ENCODE results near the gene SNRK.

The SNRK gene

DNA sequence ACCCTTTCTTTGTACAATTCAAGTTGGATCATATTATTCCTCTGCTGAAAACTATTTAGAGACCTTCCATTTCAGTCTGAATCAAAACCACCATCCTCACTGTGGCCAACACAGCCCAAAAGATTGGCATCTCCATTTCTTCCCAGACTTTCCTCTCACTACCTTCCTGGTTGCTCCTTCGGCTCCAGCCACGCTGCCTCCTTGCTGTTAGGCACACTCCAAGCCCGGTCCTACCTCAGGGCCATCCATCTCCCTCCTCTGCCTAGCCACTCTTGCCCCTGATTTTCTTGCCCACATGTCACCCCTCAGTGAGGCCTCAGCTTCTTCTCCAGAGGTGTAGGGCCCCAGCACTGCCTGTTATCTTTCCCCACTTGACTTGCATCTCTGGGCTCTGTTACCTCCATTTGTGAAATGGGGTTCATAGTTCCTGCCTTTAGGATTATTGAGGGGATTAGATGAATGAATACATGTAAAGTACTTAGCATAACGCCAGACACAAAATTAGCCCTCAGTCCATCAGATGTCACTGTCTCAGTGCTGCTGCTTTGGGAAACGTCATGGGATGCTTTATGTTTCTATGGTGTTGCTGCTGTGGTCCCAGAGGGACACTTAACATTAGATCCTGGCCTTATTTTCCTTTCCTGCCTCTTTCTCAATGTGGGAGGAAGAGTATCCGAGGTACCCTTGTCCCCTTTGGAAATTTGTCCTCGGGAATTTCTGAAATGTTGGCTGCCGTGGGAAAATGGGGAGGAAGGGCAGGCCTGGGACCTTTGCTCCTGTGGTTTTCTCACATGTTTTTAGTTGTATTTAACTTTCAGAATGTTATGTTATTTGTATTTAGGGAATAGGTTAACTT, 31.3 kb downstream of the SNRK start:
- DNase-seq: no peak

DNA sequence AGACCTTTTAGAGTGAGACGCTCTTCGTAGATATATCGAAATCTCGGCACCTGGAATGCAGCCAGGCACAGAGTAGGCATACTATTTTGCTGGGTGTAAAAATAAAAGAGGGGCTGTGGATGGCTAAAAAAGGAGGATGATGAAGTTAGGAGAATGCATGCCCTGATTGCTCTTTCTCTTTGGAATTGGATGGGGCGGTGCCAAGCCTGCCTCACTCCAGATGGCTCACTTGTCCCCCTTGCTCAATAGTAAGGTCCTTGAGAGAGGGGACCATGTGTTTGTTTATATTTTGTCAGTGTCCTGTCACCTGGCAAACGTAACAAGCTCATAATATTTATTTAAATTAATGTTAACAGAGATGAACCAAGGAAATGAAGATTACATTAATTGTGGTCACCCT, 33.0 kb downstream of the SNRK start:
- DNase-seq: no peak

- no peak for DNase-seq
Measured at GRCh38 chr3:43319794-43320193, 33.5 kb downstream of the SNRK start.

DNA sequence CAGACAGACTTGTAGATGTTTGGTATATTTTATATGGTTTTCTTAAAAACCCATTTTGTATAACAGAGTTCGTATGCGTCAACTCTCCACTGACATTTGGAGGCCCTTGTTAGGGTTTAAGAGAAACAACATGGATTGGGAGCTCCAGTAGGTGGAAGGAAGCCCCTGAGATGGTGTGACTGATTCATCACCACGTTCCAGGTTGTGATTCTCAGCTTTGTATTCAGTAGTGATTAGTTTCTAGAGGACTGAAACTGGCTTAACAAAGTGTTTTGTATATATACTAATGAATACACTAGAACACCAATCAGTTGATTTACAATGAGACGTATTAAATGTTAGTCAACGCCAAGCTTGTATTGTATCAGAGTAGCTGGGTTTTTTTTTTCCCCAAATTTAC, 33.9 kb downstream of the SNRK start:
- no peak for DNase-seq

- no peak for DNase-seq
Measured at GRCh38 chr3:43323541-43323940, 37.2 kb downstream of the SNRK start.

DNA sequence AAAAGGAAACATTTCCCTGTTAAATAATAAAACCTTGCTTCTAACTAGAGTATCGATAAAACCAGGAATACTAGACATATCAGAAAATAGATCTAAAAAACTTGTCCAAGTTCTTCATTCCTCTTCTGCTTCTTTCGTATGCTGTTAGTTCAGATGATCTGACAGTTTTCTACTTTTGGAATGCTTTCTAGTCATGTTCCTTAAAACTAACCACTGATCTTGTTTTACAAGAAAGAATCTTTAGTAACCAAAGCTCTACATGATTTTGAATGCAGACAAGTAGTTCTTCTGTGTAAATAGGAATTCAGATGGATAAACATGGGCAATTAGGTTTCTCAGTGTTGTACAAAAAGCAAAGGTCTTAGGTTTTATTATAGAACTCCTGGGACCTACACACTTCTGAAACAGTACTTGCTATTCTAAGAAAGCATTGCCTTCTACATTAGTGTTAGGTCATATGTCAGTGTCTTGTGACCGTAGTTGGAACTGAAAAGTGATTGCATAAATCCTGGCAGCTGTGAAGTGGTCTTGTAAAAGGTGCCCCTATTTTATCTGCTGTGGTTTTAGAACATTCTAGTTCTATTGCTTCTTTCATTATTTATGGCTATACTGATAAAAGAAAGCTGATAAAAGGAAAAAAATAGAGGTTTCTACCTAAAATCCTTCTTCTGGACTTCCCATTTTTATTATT, 40.7 kb downstream of the SNRK start:
- no peak for DNase-seq

DNA sequence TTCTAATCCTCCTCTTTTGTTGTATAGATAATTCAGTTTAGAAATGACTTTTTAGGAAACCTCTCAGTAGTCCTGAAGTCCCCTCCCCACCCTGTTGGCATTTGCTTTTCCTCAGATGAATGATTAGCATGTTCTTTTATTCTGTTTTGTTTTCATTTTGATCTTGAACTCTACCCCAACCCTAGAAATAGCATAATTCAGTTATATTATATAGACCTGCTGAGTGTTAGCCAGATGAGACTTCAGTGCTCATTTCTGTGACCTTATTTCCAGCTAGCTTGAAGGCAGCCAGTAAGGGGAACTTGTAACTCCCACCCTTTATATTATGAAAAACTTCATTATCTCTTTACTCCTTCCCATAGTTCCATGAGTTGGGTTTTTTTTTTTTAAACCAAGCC, 41.2 kb downstream of the SNRK start:
- DNase-seq: no peak

DNA sequence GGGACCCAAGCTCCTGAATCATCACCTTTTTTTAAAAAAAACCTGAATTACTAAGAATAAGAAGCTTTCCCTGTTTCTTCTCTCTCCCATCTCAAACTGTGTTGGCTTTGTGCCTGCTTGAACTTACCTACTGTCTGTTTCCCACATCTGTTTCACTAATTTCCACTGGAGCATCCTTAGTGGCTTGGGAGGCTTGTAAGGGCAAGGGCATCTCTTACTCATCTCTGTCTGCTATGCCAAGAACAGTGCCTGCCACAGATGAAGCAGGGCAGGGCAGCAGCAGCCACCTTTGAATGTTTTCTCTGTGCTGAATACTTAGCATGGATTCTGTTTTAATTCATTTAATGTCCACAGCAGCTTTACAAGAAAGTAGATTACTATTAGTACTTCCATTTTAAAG, 42.3 kb downstream of the SNRK start:
- DNase-seq: no peak

GRCh38 chr3:43330981-43331380, 44.6 kb downstream of the SNRK start:
- DNase-seq: no peak

DNA sequence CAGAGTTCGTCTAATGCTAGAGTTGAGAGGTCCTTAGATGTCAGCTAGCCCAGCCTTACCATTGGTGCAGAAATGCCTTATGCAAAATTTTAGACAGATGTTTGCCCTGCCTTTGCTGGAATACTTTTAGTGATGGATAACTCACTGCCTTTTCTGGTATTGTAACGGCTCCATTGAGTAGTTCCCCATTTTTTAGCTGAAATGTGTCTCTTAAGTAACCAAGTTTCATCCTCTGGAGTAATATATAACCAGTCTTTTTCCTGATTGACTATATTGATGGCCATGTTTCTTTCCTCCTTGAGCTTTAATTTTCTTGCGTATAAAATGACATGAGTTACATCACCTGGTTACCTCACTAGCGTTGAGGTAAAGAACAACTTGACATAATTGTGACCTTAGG, 45.0 kb downstream of the SNRK start:
- no peak for DNase-seq

- no peak for DNase-seq
Measured at GRCh38 chr3:43334976-43335375, 48.6 kb downstream of the SNRK start.

DNA sequence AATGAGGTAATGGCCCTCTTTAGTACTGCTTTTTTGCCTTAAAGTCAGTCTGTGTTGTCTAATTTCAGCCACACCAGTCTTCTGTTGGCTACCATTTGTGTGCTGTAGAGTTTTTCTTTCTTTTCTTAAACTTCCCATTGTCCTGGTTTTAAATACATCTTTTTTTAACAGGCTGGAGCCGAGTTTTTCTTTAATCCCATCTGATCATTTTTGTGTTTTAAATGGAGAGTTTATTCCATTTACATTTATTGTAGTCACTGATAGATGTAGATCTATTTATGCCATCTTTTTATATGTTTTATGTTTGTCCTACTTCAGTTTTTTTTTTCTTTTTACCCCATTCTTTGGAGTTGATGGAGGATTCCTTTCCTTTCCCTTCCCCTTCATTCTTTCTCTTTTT, 49.5 kb downstream of the SNRK start:
- DNase-seq: no peak

GRCh38 chr3:43338295-43338694, 52.0 kb downstream of the SNRK start:
- no peak for DNase-seq

DNA sequence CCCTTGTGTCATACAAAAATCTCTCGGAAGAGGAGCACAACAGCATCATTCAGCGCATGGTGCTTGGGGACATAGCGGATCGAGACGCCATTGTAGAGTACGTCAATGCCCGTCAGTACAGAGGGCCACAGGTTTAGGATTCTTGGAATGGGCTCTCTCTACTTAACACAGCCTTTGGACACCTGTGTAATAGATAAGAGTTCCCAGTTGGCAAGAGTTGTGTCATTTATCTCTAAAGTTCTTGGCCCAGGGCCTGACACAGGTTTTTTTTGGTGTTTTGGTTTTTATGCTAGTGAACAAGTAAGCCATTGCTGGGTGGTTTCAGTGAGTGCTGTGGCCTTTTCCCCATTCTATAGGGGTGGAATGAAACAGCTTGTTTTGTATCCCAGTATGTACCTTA, 54.1 kb downstream of the SNRK start:
- DNase-seq: no peak

- no peak for DNase-seq
Measured at GRCh38 chr3:43341788-43342187, 55.4 kb downstream of the SNRK start.

GRCh38 chr3:43343185-43343584, 56.8 kb downstream of the SNRK start:
- DNase-seq: no peak

DNA sequence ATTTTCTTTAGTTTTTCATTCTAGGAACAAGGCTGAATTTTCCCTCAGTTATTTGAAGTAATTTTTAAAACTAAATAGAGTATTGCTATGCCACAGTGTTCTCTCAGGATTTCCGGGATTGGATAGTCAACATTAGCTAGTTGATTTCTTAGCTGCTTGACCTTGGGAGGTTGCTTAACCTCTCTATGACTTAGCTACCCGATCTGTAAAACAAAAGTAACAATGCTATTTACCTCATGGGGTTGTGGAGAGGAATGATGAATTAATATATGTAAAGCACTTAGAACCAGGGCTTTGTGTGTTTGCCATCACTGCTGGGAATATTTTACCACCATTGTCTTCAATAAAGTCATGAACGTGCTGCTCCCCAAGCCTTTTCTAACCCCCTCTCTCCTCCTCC, 57.5 kb downstream of the SNRK start:
- no peak for DNase-seq

DNA sequence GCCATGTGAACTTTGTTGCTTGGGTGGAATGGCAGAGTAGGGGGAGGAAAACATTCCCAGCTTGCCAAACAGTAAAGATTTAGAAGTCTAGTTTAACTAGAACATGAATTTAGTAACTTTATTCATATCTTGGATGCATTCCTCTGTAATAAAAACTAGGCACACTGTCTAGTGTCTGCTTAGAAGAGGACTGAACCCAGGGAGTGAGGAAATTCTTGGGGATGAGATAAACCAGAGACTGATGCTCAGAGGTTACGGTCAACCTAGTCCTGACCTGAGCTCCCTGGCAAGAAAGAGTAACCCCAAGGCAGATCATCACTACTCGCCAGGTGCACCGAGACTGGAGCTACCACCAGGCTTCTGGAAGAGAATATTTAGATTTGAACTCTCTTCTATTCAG, 58.2 kb downstream of the SNRK start:
- DNase-seq: no peak

GRCh38 chr3:43345246-43345645, 58.9 kb downstream of the SNRK start:
- no peak for DNase-seq

- DNase-seq: no peak
Measured at GRCh38 chr3:43345877-43346276, 59.5 kb downstream of the SNRK start.

GRCh38 chr3:43346978-43347749, 60.8 kb downstream of the SNRK start:
- no peak for DNase-seq

DNA sequence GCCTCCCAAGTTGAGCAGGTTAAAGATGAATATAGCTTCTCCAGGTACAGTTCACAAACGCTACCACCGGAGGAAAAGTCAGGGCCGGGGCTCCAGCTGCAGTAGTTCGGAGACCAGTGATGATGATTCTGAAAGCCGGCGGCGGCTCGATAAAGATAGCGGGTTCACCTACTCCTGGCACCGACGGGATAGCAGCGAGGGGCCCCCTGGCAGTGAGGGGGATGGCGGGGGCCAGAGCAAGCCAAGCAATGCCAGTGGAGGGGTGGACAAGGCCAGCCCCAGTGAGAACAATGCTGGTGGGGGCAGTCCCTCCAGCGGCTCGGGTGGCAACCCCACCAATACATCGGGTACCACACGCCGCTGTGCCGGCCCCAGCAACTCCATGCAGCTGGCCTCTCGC, 61.4 kb downstream of the SNRK start:
- DNase-seq: no peak

GRCh38 chr3:43348350-43348749, 62.0 kb downstream of the SNRK start:
- no peak for DNase-seq
